Suppressor macrophage (primary cell): ENCODE data around the gene SHISA7.

Experiments
- DNase-seq, 4 experiments: peaks; one replicate each; pipeline ENCODE4 v3.0.0-alpha.2; 2020 to 2022

SHISA7 gene

GRCh38 chr19:55482156-55482961 is 39.3 kb upstream of the SHISA7 start:
- no peak for DNase-seq

DNA sequence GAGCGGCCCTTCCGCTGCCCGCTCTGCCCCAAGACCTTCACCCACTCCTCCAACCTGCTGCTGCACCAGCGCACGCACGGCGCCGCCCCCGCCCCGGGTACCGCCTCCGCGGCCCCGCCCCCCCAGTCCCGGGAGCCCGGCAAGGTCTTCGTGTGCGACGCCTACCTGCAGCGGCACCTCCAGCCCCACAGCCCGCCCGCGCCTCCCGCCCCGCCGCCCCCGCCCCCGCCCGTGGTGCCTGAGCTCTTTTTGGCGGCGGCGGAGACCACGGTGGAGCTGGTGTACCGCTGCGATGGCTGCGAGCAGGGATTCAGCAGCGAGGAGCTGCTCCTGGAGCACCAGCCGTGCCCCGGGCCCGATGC is 38.7 kb upstream of the SHISA7 start:
- DNase-seq: no peak

DNA sequence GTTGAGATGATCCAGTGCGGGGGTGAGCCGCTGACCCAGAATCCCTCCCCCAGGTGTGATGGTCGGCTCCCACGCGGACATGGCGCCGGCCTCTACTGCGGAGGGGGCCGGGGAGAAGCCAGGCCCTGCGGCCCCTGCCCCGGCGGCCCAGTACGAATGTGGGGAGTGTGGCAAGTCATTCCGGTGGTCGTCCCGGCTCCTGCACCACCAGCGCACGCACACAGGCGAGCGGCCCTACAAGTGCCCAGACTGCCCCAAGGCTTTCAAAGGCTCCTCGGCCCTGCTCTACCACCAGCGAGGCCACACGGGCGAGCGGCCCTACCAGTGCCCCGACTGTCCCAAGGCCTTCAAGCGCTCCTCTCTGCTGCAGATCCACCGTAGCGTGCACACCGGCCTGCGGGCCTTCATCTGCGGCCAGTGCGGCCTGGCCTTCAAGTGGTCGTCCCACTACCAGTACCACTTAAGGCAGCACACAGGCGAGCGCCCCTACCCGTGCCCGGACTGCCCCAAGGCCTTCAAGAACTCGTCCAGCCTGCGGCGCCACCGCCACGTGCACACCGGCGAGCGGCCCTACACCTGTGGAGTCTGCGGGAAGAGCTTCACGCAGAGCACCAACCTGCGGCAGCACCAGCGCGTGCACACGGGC is 38.2 kb upstream of the SHISA7 start:
- DNase-seq: no peak

DNA sequence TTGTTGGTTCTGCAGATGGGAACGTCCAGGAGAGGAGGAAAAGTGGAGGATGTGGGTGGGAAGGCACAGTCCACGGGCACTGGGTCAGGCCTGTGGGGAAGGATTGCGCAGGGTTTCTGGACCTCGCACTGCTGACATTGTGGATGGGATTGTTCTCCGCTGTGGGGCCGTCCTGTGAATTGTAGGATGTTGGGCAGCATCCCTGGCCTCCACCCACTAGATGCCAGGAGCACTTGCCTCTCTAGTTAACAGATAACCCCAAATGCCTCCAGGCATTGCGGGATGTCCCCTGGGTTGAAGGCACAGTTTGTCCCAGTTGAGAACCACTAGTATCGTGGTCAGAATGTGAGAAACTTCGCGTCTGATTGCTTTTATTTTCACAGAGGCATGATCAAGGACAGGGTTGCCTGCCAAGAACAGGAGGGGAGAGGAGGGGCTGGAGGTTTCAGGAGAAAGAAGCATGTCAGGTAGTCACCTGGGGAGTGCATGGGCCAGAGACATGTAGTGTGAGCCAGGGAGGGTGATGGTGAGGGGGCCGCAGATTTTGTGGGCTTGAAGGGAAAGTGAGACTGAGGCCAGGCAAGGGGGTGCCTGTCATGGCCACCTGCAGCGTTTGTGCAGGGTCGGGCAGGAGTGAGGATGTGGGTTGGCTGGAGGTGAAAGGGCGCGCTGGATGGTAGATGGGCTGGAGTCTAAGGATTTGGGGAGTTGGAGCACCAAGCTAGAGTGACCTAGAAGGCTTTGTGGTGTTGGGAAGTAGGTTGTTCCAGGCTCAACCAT is 36.5 kb upstream of the SHISA7 start:
- no peak for DNase-seq

DNA sequence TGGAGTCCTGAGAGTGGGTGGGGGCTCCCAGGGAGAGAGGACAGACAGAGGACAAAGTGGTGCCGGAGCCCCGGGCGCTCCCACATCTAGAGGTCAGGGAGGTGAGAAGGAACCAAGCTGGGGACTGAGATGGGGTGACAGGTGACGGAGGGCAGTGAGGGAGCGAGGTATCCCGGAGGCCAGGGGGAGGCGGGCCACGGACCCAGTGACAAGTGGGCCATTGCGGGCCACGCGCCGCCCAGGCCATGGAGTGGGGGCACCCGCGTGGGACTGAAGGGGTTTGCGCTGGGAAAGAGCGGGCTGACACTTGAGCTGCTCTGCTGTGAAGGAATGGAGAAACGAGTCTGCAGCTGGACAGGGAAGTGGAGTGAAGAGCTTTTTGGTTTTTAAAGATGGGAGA is 35.9 kb upstream of the SHISA7 start:
- DNase-seq: no peak

DNA sequence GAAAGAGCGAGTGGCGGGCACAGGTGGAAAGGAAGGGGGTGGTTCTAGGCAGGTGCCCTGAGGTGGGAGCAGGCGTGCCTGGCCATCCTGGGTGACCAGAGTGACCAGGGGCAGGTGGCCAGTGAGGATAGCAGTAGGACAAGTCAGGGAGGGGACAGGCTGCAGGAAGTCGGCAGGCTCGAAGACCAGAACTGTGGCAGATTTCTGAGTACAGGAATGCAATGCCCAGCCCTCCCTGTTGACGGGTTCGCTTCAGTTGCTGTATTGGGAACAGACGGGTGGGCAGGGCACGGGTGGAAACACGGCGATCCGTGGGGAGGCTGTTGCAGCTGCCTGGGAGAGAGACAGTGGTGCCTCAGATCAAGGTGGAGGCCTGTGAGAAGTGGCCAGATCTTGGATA is 35.3 kb upstream of the SHISA7 start:
- DNase-seq: no peak

DNA sequence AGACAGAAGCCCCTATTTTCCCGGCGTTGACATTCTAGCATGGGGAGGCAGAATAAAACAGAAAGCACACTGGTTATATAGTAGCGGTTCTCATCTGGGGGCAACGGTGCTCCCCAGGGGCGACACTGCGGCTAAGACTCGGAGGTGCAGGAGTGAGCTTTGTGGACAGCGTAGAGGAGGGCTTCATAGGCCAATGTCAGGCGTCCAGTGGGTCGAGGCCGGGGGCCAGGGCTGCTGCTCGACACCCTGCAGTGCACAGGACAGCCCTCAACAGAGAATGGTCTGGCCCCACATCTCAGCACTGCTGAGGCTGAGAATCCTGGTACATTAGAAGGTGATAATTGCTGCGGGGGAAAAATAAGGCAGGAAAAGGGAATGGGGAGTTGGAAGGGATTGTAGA is 34.8 kb upstream of the SHISA7 start:
- no peak for DNase-seq

DNA sequence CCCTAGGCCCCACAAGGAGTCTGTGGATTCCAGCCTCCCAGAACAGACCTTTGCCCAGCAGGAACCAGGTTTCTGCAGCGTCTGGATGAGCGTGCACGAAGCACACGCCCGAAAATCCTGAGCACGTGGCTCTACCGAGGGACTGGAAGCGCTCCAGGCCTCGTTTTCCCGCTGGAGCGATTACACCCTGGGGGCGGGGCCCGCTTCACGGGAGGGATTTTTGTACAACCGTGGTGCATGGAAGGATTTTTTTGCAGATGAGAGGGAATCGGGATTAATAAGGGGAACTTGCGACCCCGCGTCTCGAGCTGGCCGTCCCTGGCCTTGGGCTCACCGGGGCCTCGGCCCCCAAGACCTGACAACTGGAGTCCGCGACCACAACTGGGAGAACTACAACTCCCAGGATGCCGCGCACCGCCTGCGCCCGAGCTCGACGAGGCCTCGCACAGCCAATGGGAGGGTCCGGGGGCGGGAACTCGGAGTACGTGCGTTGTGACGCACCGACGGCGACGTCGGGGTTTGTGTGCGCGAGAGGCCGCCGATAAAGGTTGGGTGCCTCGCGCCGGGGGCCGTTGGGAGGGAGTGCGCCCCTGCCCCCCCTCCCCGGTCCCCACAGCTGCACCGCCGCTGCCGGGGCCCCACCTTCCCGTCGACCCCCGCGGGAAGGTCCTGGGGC is 33.1 kb upstream of the SHISA7 start, which contains the start of gene ZNF628:
ZNF628 (plus strand) TSS at position 518 of the 676 bp plus-strand sequence. CDS start 3,294 bp downstream, outside the sequence.
- DNase-seq: peak; percentile 98 to 99 (median 98)

DNA sequence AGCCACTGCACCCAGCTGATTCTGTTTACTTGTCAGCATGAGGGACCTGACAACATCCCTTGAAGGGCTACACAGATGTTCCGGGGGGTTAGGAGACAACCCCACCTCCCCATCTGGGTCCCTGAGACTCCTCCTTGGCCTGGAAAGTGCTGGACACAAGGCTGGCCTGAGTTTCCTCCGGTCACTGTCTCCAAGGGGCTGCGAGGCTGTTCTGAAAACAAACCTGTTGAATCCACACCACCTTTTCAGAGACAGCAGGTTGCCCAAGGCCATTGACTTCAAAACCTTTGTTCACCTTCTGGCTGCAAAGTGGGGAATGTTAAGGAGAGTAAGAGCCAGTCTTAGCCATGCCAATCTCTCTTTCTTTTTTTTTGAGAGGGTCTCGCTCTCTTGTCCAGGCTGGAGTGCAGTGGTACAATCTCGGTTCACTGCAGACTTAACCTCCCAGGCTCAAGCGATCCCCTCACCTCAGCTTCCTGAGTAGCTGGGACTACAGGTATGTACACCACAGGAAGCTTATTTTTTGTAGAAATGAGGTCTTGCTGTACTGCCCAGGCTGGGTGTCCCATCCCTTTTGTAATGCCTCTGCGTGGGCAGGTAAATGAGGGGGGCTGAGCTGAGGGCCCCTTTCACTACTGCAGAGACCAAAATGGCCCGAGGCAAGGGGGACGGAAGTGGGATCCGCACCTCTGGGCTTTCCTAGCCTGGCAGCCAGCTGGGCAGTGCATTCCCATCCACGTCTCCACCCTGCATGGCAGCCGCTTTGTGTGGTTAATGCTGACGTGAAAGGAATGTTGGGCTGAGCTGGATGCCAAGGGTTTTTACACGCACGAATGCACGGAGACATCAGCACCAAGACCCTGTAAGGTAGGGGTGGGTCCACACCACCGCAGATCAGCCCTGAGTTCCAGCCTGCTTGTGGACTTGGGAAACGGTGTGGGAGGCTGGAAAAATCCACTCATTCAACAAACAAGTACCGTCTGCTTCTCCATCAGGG is 31.5 kb upstream of the SHISA7 start:
- DNase-seq: no peak

DNA sequence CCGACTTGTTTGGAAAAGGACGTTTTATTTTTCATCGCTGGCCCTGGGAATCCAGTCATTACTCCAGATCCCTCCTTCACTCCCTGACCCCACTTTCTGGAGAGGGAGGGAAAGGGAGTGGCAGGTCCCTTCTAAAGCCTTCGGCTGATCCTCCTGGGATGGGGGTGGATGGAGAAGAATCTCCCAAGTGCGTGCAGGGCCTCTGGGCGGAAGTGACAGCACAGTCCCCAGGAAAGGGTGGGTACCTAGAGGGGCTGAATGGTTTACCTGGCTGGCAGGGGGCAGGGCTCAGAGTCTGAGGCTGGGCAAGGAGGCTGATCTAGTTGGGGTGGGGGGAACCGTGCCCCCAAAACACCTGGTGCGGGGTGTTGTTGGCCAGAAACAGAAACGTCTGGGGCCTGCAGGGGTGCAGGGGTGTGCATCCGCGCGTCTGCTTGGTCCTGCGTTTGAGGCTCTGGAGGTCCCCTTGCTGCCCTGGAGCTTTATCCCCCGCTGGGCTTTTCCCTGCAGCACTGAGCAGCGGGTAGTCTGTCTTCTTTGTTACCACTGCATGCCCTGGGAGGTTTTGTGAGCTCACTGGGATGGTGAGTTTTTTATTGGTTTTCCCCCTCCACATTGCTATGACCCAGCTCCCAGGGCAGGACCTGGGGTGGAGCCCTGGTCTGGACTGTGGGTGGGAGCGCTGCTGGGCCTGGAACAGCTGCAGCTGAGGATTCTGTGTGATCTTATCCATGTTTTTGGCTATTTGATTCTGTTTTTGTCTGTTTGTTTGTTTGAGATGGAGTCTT is 30.3 kb upstream of the SHISA7 start:
- DNase-seq: no peak

DNA sequence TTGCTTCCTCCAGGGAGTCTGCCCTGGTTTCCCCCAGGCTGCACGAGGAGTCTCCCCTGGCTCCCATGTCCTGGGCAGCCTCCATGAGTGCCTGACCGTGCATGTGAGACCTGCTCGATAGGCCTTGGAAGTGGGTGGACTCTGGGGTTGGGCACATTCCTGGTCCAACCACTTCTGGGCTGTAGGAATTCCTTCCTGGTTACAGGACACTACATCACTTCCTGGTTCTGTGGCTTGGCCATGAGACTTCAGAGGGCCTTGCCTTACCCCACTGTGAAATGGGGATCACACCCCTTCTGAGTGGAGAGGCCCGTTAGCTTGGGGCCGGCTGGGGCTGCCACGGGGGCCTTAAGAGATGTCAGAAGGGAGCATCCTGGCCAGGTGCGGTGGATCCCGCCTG is 29.4 kb upstream of the SHISA7 start:
- no peak for DNase-seq

- no peak for DNase-seq
Measured at GRCh38 chr19:55471266-55471665, 28.2 kb upstream of the SHISA7 start.

DNA sequence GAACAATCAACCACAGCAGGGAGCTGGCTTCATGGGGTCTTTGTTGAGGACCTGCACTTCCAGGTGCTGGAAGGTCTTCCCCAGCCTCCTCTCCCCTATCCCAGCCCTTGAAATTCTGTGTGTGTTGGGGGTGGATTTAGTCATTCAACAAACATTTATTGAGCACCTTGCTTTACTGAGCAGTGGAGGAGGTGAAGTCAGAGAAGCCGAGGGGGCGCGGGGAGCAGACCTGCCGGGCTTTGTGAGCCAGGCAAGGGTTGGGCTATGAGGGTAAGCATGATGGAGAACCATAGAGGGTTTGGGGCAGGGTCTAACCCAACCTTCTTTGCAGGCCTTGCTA is 24.9 kb upstream of the SHISA7 start:
- DNase-seq: no peak

GRCh38 chr19:55467236-55468053 is 24.3 kb upstream of the SHISA7 start:
- peak; percentile 63 to 87 (median 80) for DNase-seq

DNA sequence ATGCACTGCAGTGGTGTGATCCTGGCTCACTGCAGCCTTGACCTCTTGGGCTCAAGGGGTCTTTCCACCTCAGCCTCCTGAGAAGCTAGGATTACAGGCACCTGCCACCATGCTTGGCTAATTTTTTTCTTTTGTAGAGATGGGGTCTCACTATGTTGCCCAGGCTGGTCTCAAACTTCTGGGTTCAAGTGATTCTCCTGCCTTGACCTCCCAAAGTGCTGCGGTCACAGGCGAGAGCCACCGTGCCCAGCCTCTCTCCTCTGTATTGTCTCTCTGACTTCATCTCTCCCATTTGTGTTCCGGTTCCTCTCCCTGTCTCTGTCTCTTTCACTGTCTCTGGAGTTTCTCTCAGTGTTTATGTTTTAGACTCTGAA is 23.1 kb upstream of the SHISA7 start:
- DNase-seq: no peak

GRCh38 chr19:55465460-55466240 is 22.6 kb upstream of the SHISA7 start:
- DNase-seq: no peak

DNA sequence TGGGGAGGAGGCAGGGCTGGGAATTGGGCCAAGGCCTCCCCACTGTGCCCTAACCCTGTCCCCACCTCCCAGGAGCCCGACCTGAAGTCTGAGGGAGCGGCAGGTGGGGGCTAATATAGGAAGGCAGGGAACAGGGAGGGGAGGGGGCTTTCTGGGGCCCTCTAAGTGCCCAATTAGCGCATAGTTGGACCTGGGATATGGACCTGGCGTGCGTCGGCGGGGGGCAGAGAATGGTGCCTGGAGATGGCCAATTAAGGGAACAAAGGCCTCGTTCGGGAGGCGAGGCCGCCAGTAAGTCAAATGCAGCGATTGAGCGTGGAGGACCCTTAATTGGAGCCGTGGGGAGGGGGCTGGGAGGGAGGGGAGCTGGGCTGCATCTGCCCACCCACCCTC is 21.6 kb upstream of the SHISA7 start, which contains the start of gene C19orf85:
C19orf85 (minus strand) TSS at position 90 of the 393 bp plus-strand sequence. CDS start 197 bp downstream, outside the sequence.
- DNase-seq: no peak

DNA sequence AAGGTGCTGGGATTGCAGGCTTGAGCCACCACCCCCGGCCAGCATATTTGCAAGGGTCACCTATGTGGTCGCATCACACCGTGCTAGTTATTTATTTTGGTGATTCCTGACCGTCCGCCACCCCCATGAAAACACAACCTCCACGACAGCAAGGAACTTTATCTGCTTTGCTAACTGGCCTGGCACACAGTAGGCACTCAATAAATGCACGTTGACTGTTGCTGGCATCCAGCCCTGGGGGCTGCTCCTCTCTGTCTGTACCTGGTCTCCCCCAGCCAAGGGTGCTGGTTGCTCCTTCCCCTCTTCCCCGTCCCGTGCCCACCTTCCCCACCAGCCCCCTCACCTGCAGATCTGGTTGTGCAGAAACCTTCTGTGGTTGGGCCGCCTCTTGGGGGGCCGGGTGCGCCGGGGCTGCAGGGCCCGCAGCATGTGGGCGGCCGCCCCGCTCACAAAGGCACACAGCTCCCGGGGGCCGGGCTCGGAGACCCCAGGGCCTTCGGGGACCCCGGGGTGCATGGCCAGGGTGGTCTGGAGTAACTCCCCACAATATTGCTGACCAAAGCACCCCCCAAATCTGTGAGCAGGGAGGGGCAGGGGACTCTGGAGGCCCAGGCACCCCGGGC is 21.1 kb upstream of the SHISA7 start:
- no peak for DNase-seq
